Ascending aorta (tissue), 2 donors: ENCODE data around the gene ARHGEF3. TPM values are rescaled to one million over a fixed set of nuclear protein-coding genes. Genes with fewer than 3 reads are reported as not detected.
"Not testable (repeated sequence)": the region's sequence is repeated elsewhere in the genome, so short reads cannot be mapped to it uniquely, and the experiment has no call there.

Source experiments
- DNase-seq, 2 donors: peaks; one replicate each; pipeline ENCODE4 v3.0.0-alpha.2; 2019; ENCODE audit warnings: low spot score in 2 of 2
- H3K27ac ChIP-seq, 2 donors: fragments of 200-600 bp; sonication (generic); one replicate each; pipeline ENCODE4 v1.5.1; 2016 to 2017; ENCODE audit warnings: mild to moderate bottlenecking in 1 of 2
- H3K27me3 ChIP-seq: fragments of 200-600 bp; sonication (generic); one replicate; pipeline ENCODE4 v1.5.1; 2017
- H3K36me3 ChIP-seq, 2 donors: fragments of 200-600 bp; sonication (generic); one replicate each; pipeline ENCODE4 v1.5.1; 2016
- H3K4me1 ChIP-seq, 2 donors: fragments of 200-600 bp; sonication (generic); one replicate each; pipeline ENCODE4 v1.5.1; 2016 to 2017; ENCODE audit warnings: mild to moderate bottlenecking in 1 of 2
- H3K4me3 ChIP-seq, 2 donors: fragments of 200-600 bp; sonication (generic); one replicate each; pipeline ENCODE4 v1.5.1; 2016 to 2017; ENCODE audit warnings: mild to moderate bottlenecking in 1 of 2
- H3K9me3 ChIP-seq, 2 donors: fragments of 200-600 bp; sonication (generic); one replicate each; pipeline ENCODE4 v1.5.1; 2016
- CTCF ChIP-seq, 3 experiments: fragments of 200-600 bp in 2 of 3; fragments of 450-650 bp in 1 of 3; sonication (generic) in 2 of 3; IDR thresholded peaks; one replicate each; pipeline ENCODE4 v1.5.1; 2016 to 2019; ENCODE audit warnings: antibody characterized with exemption in 3 of 3, mild to moderate bottlenecking in 1 of 3, moderate library complexity in 1 of 3
- intact Hi-C: fragments of 100-400 bp; cut with DNase I; formaldehyde crosslinking; loops from one replicate; pipeline ENCODE4 v1.15.1; 2023
- total RNA-seq: library from RNA; depleted of rRNA; stranded (reverse); fragments of >200 nt; gene quantifications from one replicate; pipeline ENCODE4 v1.1.0, GENCODE V29; 2016

ARHGEF3 gene
- total RNA-seq, 1 donor from 2014 or later: 16.8 TPM

- no peak for DNase-seq
These were observed 43.2 kb downstream of the ARHGEF3 start for GRCh38 chr3:56758539-56758981.

GRCh38 chr3:56758042-56758441 is 43.7 kb downstream of the ARHGEF3 start:
- H3K4me3 ChIP-seq, H3K9me3 ChIP-seq, H3K36me3 ChIP-seq, H3K27me3 ChIP-seq, H3K4me1 ChIP-seq, DNase-seq, H3K27ac ChIP-seq, intact Hi-C loops: not testable (repeated sequence)

More at GRCh38 chr3:56758539-56758981, 43.2 kb downstream of the ARHGEF3 start:
- no peak overlapping the region for H3K27ac ChIP-seq
- H3K27me3 ChIP-seq: no peaks in the 10 kb centered on the region
- intact Hi-C loops: no loop called here
- H3K4me1 ChIP-seq: no peaks in the 10 kb centered on the region
- no peak overlapping the region for H3K4me3 ChIP-seq
- TF ChIP-seq CTCF (IDR thresholded peaks at IDR 0.05): no peak
- no peaks in the 10 kb centered on the region for H3K36me3 ChIP-seq
- no peaks in the 10 kb centered on the region for H3K9me3 ChIP-seq

DNA sequence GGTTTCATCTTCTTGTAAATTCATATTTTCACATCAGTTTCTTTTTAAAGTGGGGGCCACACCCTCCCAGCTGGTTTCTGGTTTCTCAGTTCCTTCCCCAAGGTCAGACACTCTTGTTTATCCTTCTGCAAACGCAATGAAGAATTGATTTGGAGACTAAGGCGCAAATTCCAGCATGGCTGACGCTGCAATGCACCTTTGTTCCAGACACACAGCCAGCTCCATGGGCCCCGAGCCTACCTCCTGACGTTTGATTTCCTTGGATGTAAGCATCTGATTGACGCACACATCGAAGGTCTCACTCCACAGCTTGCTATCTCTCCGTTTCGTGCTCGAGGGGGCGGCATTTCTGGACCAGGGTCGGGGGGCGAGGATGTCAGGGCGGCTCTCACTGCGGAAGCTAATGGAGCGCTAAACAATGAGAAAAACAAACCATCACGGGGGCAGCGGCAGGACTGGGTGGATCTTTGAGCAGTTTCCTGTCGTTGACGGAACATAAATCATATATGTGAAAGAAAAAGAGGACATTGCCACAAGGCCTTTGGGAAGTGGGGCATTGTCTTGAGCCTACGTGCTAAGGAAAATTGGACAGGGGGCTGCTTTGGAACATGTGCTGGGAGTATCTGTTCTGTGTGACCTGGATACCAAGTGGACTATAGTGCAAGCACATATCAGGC is 46.9 kb downstream of the ARHGEF3 start:
- no peak for TF ChIP-seq CTCF (IDR thresholded peaks at IDR 0.05)
- DNase-seq: no peak
- no peaks in the 10 kb centered on the region for H3K27me3 ChIP-seq
- intact Hi-C loops: no loop called here
- no peak overlapping the region for H3K4me3 ChIP-seq
- no peaks in the 10 kb centered on the region for H3K9me3 ChIP-seq
- no peak overlapping the region for H3K27ac ChIP-seq
- no peaks in the 10 kb centered on the region for H3K36me3 ChIP-seq
- no peaks in the 10 kb centered on the region for H3K4me1 ChIP-seq

DNA sequence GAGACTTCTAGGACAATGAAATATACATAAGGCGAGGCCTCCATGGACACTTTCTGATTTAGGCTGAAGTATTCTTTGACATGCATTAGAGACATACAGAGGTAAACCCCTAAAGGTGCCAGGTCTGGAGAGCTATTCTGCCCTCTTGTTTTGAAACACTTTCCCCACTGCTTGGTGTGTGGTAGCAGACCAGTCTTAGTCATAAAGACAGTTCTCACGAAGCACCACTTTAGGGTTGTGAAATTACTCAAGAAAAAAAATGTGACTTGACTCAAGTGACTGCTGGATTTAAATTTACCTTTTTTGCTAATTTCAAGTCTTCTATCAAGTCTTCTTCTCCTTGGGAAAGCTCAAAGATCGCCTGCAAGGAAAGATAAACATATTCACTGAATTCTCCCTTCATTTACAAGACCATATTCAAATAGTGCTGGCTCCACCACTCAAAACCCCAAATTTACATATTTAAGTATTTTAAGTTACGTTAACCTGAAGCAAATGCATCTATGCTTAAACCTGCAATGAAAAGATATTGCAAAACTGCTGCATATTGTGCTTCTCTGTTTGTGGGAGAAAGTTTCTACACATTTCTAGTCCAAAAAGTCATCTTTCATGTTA is 48.4 kb downstream of the ARHGEF3 start:
- Histone ChIP-seq H3K27me3 (no peaks in the 10 kb centered on the region), H3K27ac (no peak overlapping the region), H3K4me1 (no peaks in the 10 kb centered on the region), H3K36me3 (no peaks in the 10 kb centered on the region), H3K9me3 (no peaks in the 10 kb centered on the region), H3K4me3 (no peak overlapping the region)
- intact Hi-C loops: no loop called here
- DNase-seq: no peak
- TF ChIP-seq CTCF (IDR thresholded peaks at IDR 0.05): no peak

GRCh38 chr3:56751056-56751707 is 50.6 kb downstream of the ARHGEF3 start:
- intact Hi-C loops: no loop called here
- H3K36me3 ChIP-seq: no peaks in the 10 kb centered on the region
- H3K4me3 ChIP-seq: no peak overlapping the region
- no peak overlapping the region for H3K27ac ChIP-seq
- no peaks in the 10 kb centered on the region for H3K4me1 ChIP-seq
- no peaks in the 10 kb centered on the region for H3K27me3 ChIP-seq
- no peak for TF ChIP-seq CTCF (IDR thresholded peaks at IDR 0.05)
- H3K9me3 ChIP-seq: no peaks in the 10 kb centered on the region
- no peak for DNase-seq

- Histone ChIP-seq H3K9me3 (no peaks in the 10 kb centered on the region), H3K27ac (peak overlapping the region in 1 of 2 donors; percentile 37), H3K4me1 (no peaks in the 10 kb centered on the region), H3K4me3 (no peak overlapping the region), H3K36me3 (peaks cover 0 to 4% of the 10 kb centered on the region in 2 donors), H3K27me3 (no peaks in the 10 kb centered on the region)
- intact Hi-C loops: no loop called here
- DNase-seq: no peak
- TF ChIP-seq CTCF (IDR thresholded peaks at IDR 0.05): no peak
These were observed 53.0 kb downstream of the ARHGEF3 start for GRCh38 chr3:56748663-56749231.
